NT2/D1 (cell line): Measurements from ENCODE around the gene FCN2.

Experiments used
- SUZ12 ChIP-seq: IDR thresholded peaks from 2 replicates; pipeline ENCODE4 v1.6.1; 2011; ENCODE audit not compliant: insufficient read length, insufficient read depth; ENCODE audit errors: extremely low read depth
- YY1 ChIP-seq: IDR thresholded peaks from 2 replicates; pipeline ENCODE4 v1.6.1; 2011; ENCODE audit not compliant: insufficient read length, insufficient read depth
- ZNF274 ChIP-seq: IDR thresholded peaks from 2 replicates; pipeline ENCODE4 v1.6.1; 2011; ENCODE audit warnings: mild to moderate bottlenecking, low read depth, low read length

DNA sequence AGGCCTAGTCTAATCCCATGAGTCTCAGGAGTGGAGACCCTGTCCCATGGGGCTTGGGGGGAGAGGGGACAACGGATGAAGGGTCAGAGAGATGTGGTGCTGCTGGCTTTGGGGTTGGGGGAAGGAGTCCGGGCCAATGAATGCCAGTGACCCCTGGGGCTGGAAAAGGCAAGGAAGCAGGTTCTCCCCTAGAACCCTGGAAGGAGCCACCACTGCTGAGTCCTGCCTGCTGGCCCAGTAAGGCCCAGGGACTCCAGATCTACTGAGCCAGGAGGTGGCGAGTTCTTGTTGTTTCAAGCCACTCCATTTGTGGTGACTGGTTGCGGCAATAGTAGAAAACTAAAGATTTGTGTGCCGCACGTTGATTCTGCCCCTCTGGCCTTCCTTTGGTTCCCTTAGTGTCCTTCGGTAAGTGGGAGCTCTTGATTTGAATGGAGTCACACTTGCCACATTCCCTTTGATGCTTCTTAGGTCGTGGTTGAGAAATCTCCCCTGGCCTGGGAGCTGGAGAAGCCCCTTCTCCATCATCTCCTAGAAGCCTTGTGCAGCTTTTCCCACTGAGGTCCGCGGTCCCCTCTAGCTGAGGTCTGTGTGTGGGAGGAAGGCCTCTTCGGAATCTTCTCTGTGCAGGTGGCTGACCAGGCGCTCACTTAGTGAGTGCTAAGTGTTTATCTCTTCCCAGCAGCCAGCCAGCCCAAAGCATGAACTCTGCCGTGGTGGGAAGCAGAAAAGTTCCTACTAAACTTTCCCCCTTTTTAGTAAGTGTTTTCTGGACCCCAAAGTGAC is 28.1 kb downstream of the FCN2 start:
- TF ChIP-seq ZNF274 (no peak), YY1 (no peak), SUZ12 (no peak)
